NB4 (cell line): Measurements from ENCODE around the gene IL17B.

Experiments used
- DNase-seq: peaks from one replicate; pipeline ENCODE4 v3.0.0; 2010; ENCODE audit warnings: low read depth
- H3K4me3 ChIP-seq: one replicate; pipeline ENCODE4 v1.5.1; 2011; ENCODE audit warnings: mild to moderate bottlenecking, low read depth, low read length, moderate library complexity
- MYC ChIP-seq: IDR thresholded peaks from 2 replicates; pipeline ENCODE4 v1.6.1; 2011; ENCODE audit warnings: low read depth, low read length
- POLR2A ChIP-seq: IDR thresholded peaks from 2 replicates; pipeline ENCODE4 v1.6.1; 2011; ENCODE audit warnings: mild to moderate bottlenecking; ENCODE audit not compliant: insufficient read length; ENCODE audit errors: extremely low read depth
- TF ChIP-seq, protein P1 (sequence below): IDR thresholded peaks from one replicate; pipeline ENCODE4 v1.5.1; 2012; ENCODE audit warnings: low read depth, low read length
- TF ChIP-seq, protein P2 (sequence below): IDR thresholded peaks from 2 replicates; pipeline ENCODE4 v1.6.1; 2011; ENCODE audit warnings: low read depth, low read length

IL17B gene

GRCh38 chr5:149412783-149413476 is 33.8 kb upstream of the IL17B start:
- H3K4me3 ChIP-seq, result no peak overlapping the region

DNA sequence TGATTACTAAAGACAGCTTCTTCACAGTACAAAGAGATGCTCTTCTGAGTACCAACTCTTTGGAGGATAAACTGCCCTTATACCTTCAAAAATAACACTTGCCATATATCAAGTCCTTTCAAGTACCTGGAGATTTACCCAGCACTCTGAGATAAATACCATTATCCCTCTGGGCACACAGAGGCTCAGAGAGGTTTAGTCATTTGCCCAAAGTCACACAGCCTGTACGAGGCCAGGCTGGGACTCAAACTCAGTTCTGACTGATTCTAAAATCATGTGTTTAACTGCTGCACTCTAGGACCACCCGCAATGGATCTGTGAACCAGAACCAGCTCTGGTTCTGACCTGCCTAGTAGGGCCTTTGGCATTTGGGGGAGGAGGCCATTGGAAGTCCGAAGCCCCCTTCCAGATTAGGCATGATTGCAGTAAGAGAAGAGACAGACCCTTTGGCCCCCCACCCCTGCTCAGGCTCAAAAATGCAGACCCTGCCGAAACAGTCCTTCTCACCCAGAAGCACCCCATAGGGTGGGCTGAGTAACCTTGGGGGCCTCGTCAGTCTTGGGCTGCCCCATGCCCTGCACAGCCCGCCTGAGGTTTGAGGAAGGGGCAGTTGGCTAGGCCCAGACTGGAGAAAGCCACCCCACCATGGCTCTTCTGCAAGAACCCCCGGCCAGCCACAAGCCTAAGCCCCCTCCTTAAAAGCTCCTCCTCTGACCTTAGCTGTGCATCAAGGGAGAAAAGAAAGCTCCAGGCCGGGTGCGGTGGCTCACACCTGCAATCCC is 32.8 kb upstream of the IL17B start:
- TF ChIP-seq MYC (no peak), POLR2A (no peak)
- TF ChIP-seq, protein P1, sequence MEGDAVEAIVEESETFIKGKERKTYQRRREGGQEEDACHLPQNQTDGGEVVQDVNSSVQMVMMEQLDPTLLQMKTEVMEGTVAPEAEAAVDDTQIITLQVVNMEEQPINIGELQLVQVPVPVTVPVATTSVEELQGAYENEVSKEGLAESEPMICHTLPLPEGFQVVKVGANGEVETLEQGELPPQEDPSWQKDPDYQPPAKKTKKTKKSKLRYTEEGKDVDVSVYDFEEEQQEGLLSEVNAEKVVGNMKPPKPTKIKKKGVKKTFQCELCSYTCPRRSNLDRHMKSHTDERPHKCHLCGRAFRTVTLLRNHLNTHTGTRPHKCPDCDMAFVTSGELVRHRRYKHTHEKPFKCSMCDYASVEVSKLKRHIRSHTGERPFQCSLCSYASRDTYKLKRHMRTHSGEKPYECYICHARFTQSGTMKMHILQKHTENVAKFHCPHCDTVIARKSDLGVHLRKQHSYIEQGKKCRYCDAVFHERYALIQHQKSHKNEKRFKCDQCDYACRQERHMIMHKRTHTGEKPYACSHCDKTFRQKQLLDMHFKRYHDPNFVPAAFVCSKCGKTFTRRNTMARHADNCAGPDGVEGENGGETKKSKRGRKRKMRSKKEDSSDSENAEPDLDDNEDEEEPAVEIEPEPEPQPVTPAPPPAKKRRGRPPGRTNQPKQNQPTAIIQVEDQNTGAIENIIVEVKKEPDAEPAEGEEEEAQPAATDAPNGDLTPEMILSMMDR, result no peak
- TF ChIP-seq, protein P2, sequence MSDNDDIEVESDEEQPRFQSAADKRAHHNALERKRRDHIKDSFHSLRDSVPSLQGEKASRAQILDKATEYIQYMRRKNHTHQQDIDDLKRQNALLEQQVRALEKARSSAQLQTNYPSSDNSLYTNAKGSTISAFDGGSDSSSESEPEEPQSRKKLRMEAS, result no peak
- no peak overlapping the region for H3K4me3 ChIP-seq
- no peak for DNase-seq

More at GRCh38 chr5:149412783-149413476, 33.8 kb upstream of the IL17B start:
- TF ChIP-seq, protein P1, result no peak
- TF ChIP-seq MYC (no peak), POLR2A (no peak)
- no peak for DNase-seq

DNA sequence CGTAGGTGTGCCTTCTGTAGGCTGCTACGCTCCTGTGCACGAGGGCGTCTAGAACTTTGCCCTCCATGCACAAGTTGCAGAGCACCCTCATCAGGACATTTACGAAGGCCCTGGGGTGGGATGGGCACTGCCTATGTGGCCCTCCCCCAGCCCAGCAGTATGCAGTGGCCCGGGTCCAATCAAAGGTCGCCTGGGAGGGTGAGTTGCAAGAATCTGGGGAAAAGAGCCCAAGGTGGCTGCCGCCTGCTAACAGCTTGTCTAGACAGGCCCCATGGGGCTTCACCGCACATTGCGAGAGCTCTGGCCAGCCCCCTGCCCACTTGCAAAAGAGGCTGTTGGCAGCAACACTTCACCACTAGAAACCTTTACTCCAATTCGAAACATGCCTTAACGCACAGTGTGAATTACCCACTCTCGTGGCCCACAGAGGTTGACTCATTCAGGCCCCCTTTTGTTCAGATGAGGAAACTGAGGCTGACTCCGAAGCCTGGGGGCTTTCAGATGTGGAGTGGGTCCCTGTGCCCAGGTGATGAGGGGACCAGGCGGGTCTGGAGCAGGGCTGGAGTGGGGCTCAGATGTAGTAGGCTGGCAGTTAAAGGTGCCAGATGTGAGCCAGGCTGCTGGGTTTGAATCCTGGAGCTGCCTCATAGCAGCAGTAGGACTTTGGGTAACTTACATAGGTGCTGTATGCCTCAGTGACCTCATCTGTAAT is 31.8 kb upstream of the IL17B start:
- peak; percentile 96 for DNase-seq
- peak overlapping the region; percentile 13 for H3K4me3 ChIP-seq
- TF ChIP-seq MYC (no peak; the same call in 1 of the 2 replicates), POLR2A (no peak)
- TF ChIP-seq, protein P2, result no peak
- TF ChIP-seq, protein P1, result no peak

GRCh38 chr5:149410071-149410470 is 31.0 kb upstream of the IL17B start:
- DNase-seq, result no peak
- H3K4me3 ChIP-seq, result no peak overlapping the region
- TF ChIP-seq MYC, result no peak
- TF ChIP-seq, protein P1, result no peak
- TF ChIP-seq, protein P2, result no peak
- TF ChIP-seq POLR2A, result no peak

- H3K4me3 ChIP-seq, result no peak overlapping the region
- peak; percentile 37 for DNase-seq
- TF ChIP-seq MYC (no peak), POLR2A (no peak)
- TF ChIP-seq, protein P2, result no peak
- TF ChIP-seq, protein P1, result no peak
These were observed 30.3 kb upstream of the IL17B start for GRCh38 chr5:149409268-149409948.
